Body of pancreas (tissue), 4 donors: ENCODE measurements around the gene OR8D2.

Experiments used
- CTCF ChIP-seq, 7 experiments: fragments of 450-650 bp in 4 of 7; fragments of 200-600 bp in 3 of 7; sonication (generic) in 3 of 7; IDR thresholded peaks; one replicate each; pipeline ENCODE4 v1.5.1; 2016 to 2019; ENCODE audit warnings: antibody characterized with exemption in 7 of 7
- POLR2A ChIP-seq, 3 donors: fragments of 450-650 bp; IDR thresholded peaks; one replicate each; pipeline ENCODE4 v1.6.1; 2016; ENCODE audit warnings: antibody characterized with exemption in 3 of 3, mild to moderate bottlenecking in 2 of 3

- TF ChIP-seq CTCF (IDR thresholded peaks at IDR 0.05) (no peak), POLR2A (IDR thresholded peaks at IDR 0.05) (no peak)
Observed at GRCh38 chr11:124313131-124313530, 6.9 kb downstream of the OR8D2 start.
